ENCODE data around the gene ARSD. TPM values are rescaled to one million over a fixed set of nuclear protein-coding genes. Genes with fewer than 3 reads are reported as not detected.

ARSD gene
- total and polyA plus RNA-seq, 2 of the 13 experiments (the other 11 are each of a cell fraction or from before 2014, with no cell fraction given), result 4.8 to 6.8 TPM

GRCh38 chrX:2910109-2910508 is 19.0 kb downstream of the ARSD start:
- FAIRE-seq, result no peak

More at GRCh38 chrX:2910109-2910508, 19.0 kb downstream of the ARSD start:
- no peaks in the 10 kb centered on the region for H3K27me3 ChIP-seq (ENCODE audit: control insufficient read depth in 1 of 2, insufficient read depth in 2 of 2, low read length in 2 of 2)
- CTCF ChIA-PET (ENCODE audit: low intra/inter-chr PET ratio, low total read pairs), result no interaction called here
- no peaks in the 10 kb centered on the region for H3K4me1 ChIP-seq (ENCODE audit: insufficient read depth, low read length)
- no peaks in the 10 kb centered on the region for H3K9me3 ChIP-seq (ENCODE audit: low read length)
- H3K4me3 ChIP-seq (replicated peaks in 1 of 3; ENCODE audit: insufficient read depth in 1 of 3, low read depth in 2 of 3, low read length in 3 of 3), result no peak overlapping the region
- DNase-seq (ENCODE audit: low spot score) (no peak), ATAC-seq (no peak)
- in situ Hi-C loops (cut with HindIII; ENCODE audit: extremely low pct_ligation_motif_present, low pct_unique_long_range_greater_than_20kb) (no loop called here), intact Hi-C loops (cut with micrococcal nuclease; ENCODE audit: unreplicated experiment) (no loop called here)
- WGBS (ENCODE audit: low lambda C conversion rate), result 96% methylated on average over 3 of the region's 3 CpGs
- H3K27ac ChIP-seq (ENCODE audit: extremely low read length, insufficient read depth, low read length), result no peak overlapping the region
- H2AFZ ChIP-seq (ENCODE audit: low read length), result no peak overlapping the region
- no peak overlapping the region for H3K9ac ChIP-seq (ENCODE audit: insufficient read depth, low read depth, low read length)
- no peaks in the 10 kb centered on the region for H4K20me1 ChIP-seq (ENCODE audit: insufficient read depth, low read length)
- no TSS peak for BruUV-seq (replicated peaks)
- no peaks in the 10 kb centered on the region for H3K79me2 ChIP-seq (ENCODE audit: insufficient read depth, low read length)
- POLR2A ChIA-PET, result no interaction called here
- H3K4me2 ChIP-seq (ENCODE audit: low read depth, low read length), result no peak overlapping the region
- no peaks in the 10 kb centered on the region for H3K36me3 ChIP-seq (replicated peaks in 1 of 2; ENCODE audit: control insufficient read depth in 1 of 2, insufficient read depth in 2 of 2, low read length in 2 of 2)
- TF ChIP-seq ZNF232 (CRISPR knock-in tag; IDR thresholded peaks at IDR 0.05; ENCODE audit: borderline replicate concordance) (no peak), ZNF468 (CRISPR knock-in tag; IDR thresholded peaks at IDR 0.05) (no peak), KDM3A (CRISPR knock-in tag; IDR thresholded peaks at IDR 0.05; ENCODE audit: low read depth) (no peak), LCORL (IDR thresholded peaks at IDR 0.05) (no peak), LCORL (CRISPR knock-in tag; IDR thresholded peaks at IDR 0.05) (no peak), SMC3 (IDR thresholded peaks at IDR 0.05; ENCODE audit: low read length) (no peak), KLF9 (CRISPR knock-in tag; IDR thresholded peaks at IDR 0.05; ENCODE audit: low read depth) (no peak), PLRG1 (conservative IDR thresholded peaks at IDR 0.05) (no peak), ZKSCAN8 (CRISPR knock-in tag; IDR thresholded peaks at IDR 0.05; ENCODE audit: borderline replicate concordance) (no peak), HNRNPK (IDR thresholded peaks at IDR 0.05; ENCODE audit: low read depth, low read length, poor library complexity, severe bottlenecking) (no peak), RELA (CRISPR knock-in tag; IDR thresholded peaks at IDR 0.05) (no peak), NFYB (CRISPR knock-in tag; IDR thresholded peaks at IDR 0.05) (no peak), ZBTB2 (CRISPR knock-in tag; IDR thresholded peaks at IDR 0.05; ENCODE audit: low read depth) (no peak), CEBPZ (IDR thresholded peaks at IDR 0.05; ENCODE audit: low read length) (no peak), ZNF276 (CRISPR knock-in tag; IDR thresholded peaks at IDR 0.05; ENCODE audit: low read depth) (no peak)
